Peyer's patch (tissue), 4 donors: ENCODE results near the gene ANKRD16. TPM values are rescaled to one million over a fixed set of nuclear protein-coding genes. Genes with fewer than 3 reads are reported as not detected.
"Not testable (repeated sequence)": the region's sequence is repeated elsewhere in the genome, so short reads cannot be mapped to it uniquely, and the experiment has no call there.

Experiments used
- DNase-seq, 3 donors: peaks; one replicate each; pipeline ENCODE4 v3.0.0-alpha.2; 2017 to 2019
- H3K27ac ChIP-seq, 4 donors: fragments of 200-600 bp; sonication (generic); one replicate each; pipeline ENCODE4 v1.5.1; 2016 to 2019
- H3K27me3 ChIP-seq, 2 donors: fragments of 200-600 bp; sonication (generic); one replicate each; pipeline ENCODE4 v1.5.1; 2019
- H3K36me3 ChIP-seq, 3 donors: fragments of 200-600 bp; sonication (generic); one replicate each; pipeline ENCODE4 v1.5.1; 2016 to 2019
- H3K4me1 ChIP-seq, 4 donors: fragments of 200-600 bp; sonication (generic); one replicate each; pipeline ENCODE4 v1.5.1; 2016 to 2019
- H3K4me3 ChIP-seq, 4 donors: fragments of 200-600 bp; sonication (generic); 1 replicate in 3 of 4; 2 replicates in 1 of 4; pipeline ENCODE4 v1.5.1; 2016 to 2019; ENCODE audit warnings: mild to moderate bottlenecking in 1 of 4
- H3K9me3 ChIP-seq, 4 donors: fragments of 200-600 bp; sonication (generic); one replicate each; pipeline ENCODE4 v1.5.1; 2016 to 2019; ENCODE audit warnings: mild to moderate bottlenecking in 1 of 4
- POLR2A ChIP-seq, 2 donors: fragments of 450-650 bp; IDR thresholded peaks; one replicate each; pipeline ENCODE4 v1.5.1; 2017; ENCODE audit warnings: antibody characterized with exemption in 2 of 2, mild to moderate bottlenecking in 2 of 2, moderate library complexity in 2 of 2
- total RNA-seq, 4 donors: library from RNA; depleted of rRNA; stranded (reverse); fragments of >200 nt; gene quantifications; one replicate each; pipeline ENCODE4 v1.1.0, GENCODE V29; 2016
- TF ChIP-seq, protein P1 (sequence below), 6 experiments: fragments of 450-650 bp in 4 of 6; fragments of 200-600 bp in 2 of 6; sonication (generic) in 1 of 6; IDR thresholded peaks; one replicate each; pipeline ENCODE4 v1.5.1; 2017 to 2019; ENCODE audit warnings: antibody characterized with exemption in 6 of 6, mild to moderate bottlenecking in 3 of 6, moderate library complexity in 1 of 6

Gene ANKRD16
- total RNA-seq, 4 donors from 2014 or later = 5.3 to 15.3 (median 11.9) TPM

DNA sequence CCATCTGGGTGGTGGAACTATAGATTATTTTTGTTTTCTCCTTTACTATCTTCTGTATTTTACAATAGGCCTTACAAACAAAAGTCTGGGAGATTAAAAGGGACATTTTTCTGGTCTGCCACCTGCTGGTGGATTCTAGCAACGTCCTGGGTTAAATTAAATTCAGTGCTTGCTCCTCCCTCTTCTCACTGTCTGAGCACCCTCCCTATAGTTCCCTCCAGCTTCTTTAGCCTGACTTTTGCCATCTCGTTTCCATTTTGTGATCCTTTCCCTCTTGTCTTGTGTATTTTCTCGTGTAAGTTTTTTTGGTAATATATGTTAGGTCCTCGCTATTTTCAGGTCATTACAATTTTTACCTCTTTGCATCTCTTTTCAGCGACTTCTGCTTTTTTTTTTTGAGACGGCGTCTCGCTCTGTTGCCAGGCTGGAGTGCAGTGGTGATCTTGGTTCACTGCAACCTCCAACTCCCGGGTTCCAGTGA is 16.1 kb downstream of the ANKRD16 start:
- TF ChIP-seq, protein P1, sequence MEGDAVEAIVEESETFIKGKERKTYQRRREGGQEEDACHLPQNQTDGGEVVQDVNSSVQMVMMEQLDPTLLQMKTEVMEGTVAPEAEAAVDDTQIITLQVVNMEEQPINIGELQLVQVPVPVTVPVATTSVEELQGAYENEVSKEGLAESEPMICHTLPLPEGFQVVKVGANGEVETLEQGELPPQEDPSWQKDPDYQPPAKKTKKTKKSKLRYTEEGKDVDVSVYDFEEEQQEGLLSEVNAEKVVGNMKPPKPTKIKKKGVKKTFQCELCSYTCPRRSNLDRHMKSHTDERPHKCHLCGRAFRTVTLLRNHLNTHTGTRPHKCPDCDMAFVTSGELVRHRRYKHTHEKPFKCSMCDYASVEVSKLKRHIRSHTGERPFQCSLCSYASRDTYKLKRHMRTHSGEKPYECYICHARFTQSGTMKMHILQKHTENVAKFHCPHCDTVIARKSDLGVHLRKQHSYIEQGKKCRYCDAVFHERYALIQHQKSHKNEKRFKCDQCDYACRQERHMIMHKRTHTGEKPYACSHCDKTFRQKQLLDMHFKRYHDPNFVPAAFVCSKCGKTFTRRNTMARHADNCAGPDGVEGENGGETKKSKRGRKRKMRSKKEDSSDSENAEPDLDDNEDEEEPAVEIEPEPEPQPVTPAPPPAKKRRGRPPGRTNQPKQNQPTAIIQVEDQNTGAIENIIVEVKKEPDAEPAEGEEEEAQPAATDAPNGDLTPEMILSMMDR (IDR thresholded peaks at IDR 0.05) = peak; percentile 76 to 86 (median 82)
- no peak for TF ChIP-seq POLR2A (IDR thresholded peaks at IDR 0.05)
- Histone ChIP-seq H3K27me3 (no peaks in the 10 kb centered on the region), H3K4me1 (no peaks in the 10 kb centered on the region), H3K27ac (peak overlapping the region in 2 of 4 donors; percentile 24 to 66), H3K36me3 (peaks cover 0 to 26% (median 0%) of the 10 kb centered on the region in 3 donors), H3K9me3 (no peaks in the 10 kb centered on the region), H3K4me3 (no peak overlapping the region)
- peak in 2 of 3 donors; percentile 56 to 90 for DNase-seq

GRCh38 chr10:5871596-5871995 is 18.1 kb downstream of the ANKRD16 start:
- TF ChIP-seq, protein P1 (IDR thresholded peaks at IDR 0.05) = no peak
- no peak for TF ChIP-seq POLR2A (IDR thresholded peaks at IDR 0.05)
- DNase-seq = no peak
- H3K27ac ChIP-seq = no peak overlapping the region
- H3K4me1 ChIP-seq = no peaks in the 10 kb centered on the region
- H3K4me3 ChIP-seq = no peak overlapping the region
- no peaks in the 10 kb centered on the region for H3K9me3 ChIP-seq
- H3K27me3 ChIP-seq = no peaks in the 10 kb centered on the region
- H3K36me3 ChIP-seq = peaks cover 0 to 7% (median 0%) of the 10 kb centered on the region in 3 donors

GRCh38 chr10:5869156-5869555 is 20.5 kb downstream of the ANKRD16 start:
- no peak overlapping the region for H3K27ac ChIP-seq
- no peaks in the 10 kb centered on the region for H3K36me3 ChIP-seq
- H3K4me3 ChIP-seq = no peak overlapping the region
- no peak for TF ChIP-seq POLR2A (IDR thresholded peaks at IDR 0.05)
- TF ChIP-seq, protein P1 (IDR thresholded peaks at IDR 0.05) = no peak
- H3K27me3 ChIP-seq = no peaks in the 10 kb centered on the region
- no peaks in the 10 kb centered on the region for H3K4me1 ChIP-seq
- DNase-seq = peak in 1 of 3 donors; percentile 1
- H3K9me3 ChIP-seq = no peaks in the 10 kb centered on the region

- H3K36me3 ChIP-seq, H3K4me3 ChIP-seq, H3K27me3 ChIP-seq, DNase-seq, H3K4me1 ChIP-seq, H3K27ac ChIP-seq, H3K9me3 ChIP-seq: not testable (repeated sequence)
Observed at GRCh38 chr10:5868383-5868782, 21.3 kb downstream of the ANKRD16 start.

DNA sequence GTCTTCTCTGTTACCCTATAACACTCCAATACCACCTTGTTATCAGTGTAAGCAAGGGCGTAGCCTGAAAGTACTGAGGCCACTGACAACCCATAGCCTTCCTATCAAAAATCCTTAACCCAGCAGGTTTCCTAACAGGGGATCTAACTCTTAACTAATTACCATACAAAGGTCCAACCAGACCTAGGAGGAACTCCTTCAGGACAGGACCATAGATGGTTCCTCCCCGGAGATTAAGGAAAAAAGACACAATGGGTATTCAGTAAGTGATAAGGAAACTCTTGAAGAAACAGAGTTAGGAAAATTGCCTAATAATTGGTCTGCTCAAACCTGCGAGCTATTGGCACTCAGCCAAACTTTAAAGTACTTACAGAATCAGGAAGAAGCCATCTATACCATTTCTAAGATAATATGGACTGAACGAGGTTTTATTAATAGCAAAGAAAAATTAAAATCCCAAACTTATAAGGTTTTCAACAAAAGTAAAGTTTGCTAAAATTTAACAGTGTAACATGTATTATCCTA is 22.5 kb downstream of the ANKRD16 start:
- H3K4me3 ChIP-seq, H3K27me3 ChIP-seq, H3K36me3 ChIP-seq, H3K9me3 ChIP-seq, H3K4me1 ChIP-seq, DNase-seq, H3K27ac ChIP-seq: not testable (repeated sequence)

DNA sequence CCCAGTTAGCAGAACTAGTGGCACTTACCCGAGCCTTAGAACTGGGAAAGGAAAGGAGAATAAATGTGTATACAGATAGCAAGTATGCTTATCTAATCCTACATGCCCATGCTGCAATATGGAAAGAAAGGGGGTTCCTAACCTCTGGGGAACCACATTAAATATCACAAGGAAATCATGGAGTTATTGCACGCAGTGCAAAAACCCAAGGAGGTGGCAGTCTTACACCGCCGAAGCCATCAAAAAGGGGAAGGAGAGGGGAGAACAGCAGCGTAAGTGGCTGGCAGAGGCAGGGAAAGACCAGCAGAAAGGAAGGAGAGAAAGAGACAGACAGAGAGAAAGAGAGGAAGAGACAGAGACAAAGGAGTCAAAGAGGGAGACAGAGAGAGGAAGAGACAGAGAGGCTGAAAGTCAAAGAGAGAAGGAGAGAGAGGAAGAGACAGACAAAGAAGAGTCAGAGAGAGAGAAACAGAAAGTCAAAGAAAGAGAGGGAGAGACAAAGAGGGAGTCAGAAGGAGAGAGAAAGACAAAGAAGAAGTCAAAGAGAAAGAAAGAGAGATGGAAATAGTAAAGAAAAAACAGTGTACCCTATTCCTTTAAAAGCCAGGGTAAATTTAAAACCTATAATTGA is 23.1 kb downstream of the ANKRD16 start:
- not testable (repeated sequence) for H3K9me3 ChIP-seq, H3K27me3 ChIP-seq, H3K4me3 ChIP-seq, H3K27ac ChIP-seq, H3K4me1 ChIP-seq, H3K36me3 ChIP-seq, DNase-seq

GRCh38 chr10:5862981-5863685 is 26.6 kb downstream of the ANKRD16 start:
- not testable (repeated sequence) for H3K9me3 ChIP-seq, H3K36me3 ChIP-seq

More at GRCh38 chr10:5862981-5863685, 26.6 kb downstream of the ANKRD16 start:
- H3K27me3 ChIP-seq, DNase-seq, H3K4me1 ChIP-seq, H3K4me3 ChIP-seq: not testable (repeated sequence)
- peak overlapping the region in 1 of 4 donors; percentile 62 for H3K27ac ChIP-seq
